GM21367 (cell line): Measurements from ENCODE around the gene GGT6.

Source experiments
- ATAC-seq: cut with Tn5 transposase; IDR thresholded peaks from one replicate; pipeline ENCODE4 v1.9.1; 2021; ENCODE audit not compliant: unreplicated experiment

The GGT6 gene

DNA sequence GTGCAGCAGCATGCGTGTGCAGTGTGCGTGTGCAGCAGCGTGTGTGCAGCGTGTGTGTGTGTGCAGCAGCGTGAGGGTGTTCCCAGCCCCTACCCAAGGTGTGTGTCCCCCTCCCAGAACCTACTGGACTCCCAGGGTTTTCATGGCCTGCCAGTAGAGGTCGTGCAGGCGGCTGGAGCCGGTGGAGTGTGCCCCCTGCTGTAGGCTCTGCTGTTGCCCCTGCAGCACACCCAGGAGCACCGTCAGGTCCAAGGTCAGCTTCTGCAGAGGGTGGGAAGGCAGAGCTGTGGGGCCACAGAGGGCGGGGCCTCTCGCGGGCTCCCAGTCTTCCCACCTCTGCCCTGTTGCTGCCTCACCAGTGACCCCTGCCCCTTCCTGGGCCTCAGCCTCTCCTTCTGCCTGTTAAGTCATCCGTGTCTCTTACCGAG, 20.1 kb downstream of the GGT6 start:
- ATAC-seq = no peak

DNA sequence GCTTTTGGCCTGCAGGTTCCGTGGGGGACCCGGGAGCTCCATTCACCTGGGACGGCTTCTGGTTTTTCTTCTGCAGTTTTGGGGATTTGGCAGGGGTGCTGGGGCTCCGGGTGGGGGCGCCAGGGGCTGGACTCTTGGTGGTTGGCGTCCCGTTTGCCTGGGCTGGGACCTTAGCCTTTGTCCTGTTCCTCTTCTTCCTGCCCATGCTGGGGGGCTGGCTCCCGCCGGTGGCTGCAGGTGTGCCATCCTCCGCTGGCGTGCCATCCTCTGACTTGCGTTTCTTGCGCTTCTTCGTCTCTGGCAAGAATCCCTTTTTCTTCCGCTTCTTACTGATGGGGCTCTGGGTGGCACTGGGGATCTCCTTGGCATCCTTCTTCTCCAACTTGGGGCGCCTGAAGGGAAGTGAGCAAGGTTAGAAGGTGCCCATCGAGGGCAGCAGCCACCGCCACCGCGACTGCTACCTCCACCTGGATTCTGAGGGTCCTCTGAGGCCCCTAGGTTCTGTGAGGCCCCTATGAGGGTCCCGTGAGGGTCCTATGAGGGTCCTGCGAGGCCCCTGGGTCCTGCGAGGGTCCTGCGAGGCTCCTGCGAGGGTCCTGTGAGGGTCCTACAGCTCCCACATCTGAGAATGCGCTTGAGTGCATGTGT, 20.7 kb downstream of the GGT6 start:
- no peak for ATAC-seq

DNA sequence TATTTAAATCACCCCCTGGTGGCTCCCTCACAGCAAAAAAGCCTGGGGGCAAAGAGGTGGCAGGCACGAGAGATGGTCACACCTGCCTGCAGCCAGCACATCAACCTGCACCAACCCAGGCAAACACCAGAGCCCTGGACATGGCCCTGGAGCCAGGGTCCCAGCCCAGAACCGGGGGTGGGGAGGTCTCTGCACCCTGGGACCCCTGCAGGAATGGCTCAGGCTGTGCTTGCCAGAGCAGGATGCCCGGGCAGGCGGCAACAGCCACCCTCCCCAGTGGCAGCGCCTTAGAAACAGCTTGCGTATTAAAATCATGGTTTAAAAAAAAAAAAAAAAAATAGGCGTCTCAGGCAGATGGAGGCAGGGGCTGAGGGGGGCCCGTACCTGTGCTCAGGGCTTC, 21.4 kb downstream of the GGT6 start:
- no peak for ATAC-seq

DNA sequence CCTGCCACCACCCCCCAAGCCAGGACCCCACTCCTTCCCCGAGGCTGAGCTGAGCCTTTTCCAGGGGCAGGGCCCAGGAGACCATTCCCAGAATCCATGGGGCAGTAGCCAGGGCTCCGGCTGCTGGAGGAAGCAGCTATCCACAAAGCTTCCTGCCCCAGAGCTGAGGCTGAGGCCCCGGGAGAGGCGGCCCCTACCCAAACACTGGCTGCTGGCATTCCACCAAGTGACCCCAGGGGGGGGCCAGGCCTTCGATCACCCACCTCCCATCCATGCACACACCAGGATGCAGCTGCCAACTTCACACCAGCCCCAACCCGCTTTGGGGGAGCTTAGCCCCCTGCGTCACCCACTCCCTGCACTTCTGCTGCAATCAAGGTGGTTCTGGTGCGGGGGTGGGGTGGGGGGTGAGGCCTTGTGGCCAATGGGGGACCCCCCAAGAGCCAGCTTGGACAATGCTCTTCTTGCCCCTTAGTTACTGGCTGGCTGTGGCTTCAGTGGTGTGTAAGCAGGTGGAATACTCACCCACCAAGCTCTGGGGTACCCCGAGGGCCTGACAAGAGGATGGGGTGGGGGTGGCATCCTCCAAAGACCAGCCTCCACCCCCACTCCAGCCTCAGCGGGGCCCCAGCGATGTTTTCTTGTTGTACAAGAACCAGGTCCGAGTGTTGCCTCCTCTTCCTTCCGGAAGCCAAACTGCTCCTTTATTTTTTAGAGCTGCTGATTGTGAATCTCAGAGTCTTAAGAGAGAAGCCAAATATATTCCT, 22.0 kb downstream of the GGT6 start:
- ATAC-seq = no peak

DNA sequence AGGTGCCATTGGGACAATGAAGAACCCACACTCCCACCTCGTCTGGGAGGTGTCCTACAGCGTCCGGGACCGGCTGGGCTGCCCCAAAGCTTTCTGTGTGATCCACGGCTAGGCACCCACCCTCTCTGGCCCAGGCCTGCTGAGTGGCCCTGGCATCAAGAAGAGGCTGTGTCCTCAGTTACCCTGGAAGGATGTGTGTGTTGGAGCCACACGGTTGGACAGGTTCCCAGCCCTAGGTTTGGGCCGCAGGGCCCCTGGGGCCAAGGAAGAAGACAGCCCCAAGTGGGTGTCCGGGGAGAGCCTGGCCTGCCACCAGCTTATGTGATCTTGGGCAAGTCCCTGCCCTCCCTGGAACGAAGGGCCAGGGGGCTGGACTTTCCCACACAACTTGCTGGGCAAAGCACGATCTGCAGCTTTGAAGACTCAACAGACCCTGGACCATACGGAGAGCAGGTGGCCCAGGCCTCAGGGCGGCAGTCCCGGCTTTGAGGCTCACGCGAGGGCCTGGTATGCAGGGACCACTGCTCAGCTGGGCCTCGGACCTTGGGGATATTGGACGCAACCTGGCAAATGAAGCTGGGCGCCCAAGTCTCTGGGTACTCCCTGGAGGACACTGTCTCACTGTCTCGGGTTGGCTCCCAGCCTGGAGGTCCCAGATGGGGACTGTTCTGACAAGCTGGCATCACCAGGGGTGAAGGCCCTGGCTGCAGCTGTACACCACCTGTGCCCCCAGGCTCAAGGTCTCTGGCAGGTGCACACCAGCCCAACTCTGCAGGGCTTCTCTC, 22.7 kb downstream of the GGT6 start:
- ATAC-seq = no peak

DNA sequence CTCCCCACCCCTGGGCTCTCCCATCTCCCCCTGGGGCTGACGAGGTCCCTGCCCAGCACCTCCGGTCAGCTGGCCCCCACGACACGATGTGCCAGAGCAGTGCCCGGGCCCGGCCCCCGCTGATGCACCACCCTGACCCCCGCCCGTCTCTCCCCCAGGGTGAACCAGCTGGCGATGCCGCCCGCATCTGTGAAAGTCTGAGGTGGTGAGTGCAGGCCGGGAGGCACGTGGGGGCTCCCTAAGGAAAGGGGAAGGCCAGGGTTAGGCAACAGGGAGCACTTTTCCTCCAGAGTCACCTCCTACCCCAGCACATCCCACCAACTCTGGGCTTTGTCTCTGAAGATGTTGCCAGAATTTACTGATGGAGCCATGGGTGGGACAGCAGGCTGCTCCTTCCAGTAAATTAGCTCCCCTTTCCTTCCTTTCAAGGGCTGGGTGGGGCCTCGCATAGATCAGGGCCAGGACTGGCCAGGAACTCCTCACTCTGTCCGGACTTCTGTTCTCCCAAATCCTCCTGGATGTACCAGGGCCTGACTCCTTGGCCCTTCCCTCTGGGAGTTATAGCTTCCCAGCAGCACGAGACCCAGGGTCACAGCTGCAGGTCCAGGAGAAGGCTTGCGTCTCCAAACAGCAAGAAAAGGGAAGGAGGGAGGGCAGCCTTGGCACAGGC, 23.5 kb downstream of the GGT6 start:
- no peak for ATAC-seq

DNA sequence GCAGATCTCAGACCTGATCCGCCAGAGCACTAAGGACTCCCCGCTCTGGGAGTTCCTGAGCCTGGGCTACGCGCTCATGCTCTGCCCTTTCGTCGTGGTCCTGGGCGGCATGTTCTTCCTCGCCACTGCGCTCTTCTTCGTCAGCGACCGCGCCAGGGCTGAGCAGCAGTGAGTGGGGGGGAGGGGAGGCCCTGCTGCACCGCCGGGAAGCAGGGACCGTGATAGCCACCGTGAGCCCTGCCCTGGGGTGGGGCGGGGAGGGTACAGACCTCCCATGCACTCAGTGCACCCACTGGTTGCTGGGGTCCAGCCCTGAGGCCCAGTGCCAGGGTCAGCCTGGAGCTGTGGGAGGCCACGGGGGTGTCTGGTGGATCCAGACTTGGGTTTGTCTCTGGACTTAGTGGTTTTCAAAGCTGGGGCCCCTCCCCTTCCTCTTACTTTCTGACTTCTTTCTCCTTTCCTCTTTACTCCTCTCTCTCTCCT, 24.1 kb downstream of the GGT6 start:
- ATAC-seq = no peak

DNA sequence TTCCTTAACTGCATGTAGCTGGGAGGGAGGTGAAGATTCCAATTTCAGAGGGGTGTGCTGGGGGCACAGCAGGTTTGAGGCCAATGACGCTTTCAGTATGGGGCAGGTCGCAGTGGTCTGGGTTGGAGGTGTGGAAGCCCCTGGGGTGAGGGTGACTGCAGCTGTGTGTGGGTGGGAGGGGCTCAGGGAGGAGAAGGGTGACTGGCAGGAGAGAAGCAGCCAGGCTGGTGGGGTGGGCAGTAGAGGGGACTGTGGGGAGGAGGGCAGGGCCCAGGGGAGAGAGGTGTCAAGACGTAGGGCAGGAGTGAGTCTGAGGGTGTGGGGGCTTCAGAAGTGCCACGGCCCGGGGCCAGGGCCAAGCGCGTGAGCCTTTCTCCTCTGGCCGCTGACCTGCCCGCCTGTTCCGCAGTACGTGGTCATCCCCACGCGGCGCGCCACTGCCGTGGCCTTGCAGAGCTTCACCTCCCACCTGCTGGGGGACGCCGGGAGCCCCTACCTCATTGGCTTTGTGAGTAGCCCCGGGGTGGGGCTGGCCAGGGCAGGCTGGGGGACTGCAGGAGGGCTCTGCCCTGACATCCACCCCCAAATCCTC, 24.6 kb downstream of the GGT6 start:
- no peak for ATAC-seq

DNA sequence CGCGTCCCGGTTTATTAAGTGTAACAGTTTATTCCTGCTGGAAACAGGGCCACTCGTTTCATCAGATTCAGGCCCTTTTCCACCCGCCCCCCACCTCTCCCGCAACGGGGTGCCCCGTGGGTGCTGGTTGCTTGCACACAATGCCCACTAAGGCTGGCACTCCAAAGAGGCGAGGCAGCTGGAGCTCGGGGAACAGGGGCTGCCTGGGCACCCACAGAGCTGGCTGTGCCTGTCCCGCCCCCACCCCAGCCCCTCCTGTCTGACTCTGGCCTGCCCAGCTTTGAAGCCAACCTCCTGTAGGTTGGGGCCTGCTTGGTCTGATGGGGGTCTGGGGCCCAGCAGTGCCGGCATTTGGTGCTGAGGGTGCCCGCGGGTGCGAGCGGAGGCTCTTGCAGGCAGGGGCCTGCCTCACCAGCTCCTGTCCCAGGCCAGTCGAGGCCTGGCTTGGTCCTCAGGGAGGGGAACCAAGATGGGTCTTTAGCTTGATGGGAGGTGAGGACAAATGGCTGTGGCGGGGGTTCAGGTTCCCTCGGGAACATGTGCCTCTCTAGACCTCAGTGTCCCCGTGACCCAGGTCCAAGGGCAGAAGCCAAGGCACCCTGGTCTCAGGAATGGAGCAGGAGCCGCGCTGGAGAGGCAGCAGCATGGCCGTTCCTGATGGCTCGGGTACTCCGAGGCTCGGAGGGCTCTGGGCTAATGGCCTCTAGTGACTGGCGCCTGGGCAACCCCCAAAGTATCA, 25.3 kb downstream of the GGT6 start:
- ATAC-seq = no peak

DNA sequence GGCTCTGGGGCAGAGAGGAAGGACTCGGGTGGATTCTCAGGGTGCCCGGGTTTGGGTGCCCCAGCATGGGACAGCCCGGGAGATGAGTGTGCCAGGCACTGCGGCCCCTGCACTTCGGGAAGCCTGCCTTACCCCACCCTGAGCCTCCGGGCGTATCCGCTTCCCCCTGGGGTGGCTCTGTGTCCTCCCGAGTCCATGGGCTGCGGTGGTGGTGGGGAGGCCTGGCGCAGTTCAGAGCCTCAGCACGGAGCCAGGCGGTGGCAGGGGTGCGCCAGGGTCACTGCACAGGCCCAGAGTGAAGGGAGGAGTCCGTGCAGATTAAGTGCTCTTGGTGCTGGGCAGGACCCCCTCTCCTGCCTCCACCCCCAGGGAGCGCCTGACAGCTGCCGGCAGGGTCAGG, 25.9 kb downstream of the GGT6 start:
- no peak for ATAC-seq

DNA sequence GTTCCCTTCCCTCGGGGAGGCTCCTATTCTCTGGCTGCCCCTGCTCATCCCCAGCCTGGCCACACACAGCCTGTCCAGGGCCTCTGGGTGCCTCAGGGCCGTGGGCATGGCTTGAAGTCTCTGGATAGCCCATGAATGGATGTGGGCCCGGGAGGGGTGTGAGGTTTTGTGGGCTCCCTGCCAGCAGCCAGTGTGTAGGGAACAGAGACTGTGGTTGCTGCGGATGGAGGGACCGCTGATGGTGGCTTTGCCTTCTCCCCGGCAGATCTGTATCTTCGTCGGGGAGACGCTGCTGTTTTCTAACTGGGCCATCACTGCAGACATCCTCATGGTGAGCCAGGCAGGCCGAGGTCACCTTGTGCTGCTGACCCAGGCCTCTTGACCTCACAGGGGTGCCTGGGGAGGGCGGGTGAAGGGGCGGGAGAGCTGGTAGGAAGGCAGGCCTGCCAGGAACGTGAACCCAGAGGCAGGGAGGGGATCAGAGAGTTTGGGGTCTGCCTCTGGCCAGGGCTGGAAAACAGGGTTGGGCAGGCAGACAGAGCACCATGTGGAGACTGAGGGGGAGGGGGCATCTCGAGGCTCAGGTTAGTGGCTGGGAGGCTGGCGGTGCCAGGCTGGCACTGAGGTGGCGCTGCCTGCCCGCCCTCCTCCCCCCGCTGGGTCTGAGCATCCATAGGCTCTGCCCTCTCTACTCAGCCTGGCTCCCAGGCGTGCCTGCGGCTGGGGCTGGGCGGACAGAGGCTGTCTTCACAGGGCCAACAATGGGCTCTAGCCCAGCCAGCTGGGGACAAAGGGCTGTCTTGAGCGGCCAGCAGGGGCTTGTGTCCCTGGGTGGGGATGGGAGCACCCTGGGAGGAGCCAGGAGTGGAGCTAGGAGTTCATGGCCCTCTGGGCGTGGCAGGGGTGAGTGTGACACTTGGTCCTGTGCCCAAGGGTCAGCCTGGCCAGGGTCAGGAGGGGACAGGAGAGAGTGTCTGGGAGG, 26.6 kb downstream of the GGT6 start:
- no peak for ATAC-seq

DNA sequence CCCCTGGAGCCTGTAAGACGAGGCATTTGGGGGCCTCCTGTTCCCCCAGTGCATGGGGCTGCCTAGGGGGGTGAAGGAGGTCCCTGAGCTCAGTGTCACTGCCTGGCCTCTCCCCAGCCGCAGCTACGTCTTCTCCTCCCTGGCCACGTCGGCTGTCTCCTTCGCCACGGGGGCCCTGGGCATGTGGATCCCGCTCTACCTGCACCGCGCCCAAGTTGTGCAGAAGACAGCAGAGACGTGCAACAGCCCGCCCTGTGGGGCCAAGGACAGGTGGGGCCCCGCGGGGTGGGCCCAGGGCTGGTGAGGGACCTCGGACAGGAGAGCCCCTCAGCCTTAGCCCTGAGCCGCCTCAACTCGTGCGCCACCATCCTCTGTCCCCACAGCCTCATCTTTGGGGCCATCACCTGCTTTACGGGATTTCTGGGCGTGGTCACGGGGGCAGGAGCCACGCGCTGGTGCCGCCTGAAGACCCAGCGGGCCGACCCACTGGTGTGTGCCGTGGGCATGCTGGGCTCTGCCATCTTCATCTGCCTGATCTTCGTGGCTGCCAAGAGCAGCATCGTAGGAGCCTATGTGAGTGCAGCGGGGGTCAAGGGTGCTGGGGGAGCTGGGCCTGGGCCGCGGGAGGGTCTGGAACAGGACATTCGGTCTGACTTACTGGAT, 27.4 kb downstream of the GGT6 start:
- ATAC-seq = no peak

DNA sequence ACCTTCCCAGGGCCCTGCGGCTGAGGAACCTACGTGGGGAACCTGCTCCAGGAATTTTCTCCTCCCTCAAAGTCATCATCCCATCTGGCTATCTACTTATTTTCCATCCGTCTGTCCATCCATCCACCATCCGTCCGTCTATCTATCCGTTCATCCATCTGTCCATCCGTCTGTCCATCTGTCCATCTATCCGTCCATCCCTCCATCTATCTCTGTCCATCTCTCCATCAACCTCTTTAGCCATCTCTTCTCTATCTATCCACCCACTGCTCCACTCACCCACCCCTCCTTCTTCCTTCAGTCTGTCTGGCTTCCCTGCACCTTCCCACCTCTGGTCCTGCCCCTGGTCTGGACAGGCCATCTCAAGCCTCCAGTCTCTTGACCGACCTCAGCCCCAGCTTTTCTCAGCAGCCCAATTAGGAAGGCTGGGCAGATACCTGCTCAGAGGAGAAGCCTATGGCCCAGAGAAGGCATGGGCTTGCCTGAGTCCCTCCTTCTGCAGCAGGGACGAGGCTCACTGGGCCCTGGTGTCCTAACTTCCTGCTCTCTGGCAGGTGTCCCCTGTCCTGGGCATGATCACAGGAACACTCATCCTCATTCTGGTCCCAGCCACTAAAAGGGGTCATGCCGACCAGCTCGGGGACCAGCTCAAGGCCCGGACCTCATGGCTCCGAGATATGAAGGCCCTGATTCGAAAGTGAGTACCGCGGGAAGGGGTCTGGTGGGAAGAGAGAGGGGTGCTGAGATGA, 28.2 kb downstream of the GGT6 start:
- ATAC-seq = no peak

DNA sequence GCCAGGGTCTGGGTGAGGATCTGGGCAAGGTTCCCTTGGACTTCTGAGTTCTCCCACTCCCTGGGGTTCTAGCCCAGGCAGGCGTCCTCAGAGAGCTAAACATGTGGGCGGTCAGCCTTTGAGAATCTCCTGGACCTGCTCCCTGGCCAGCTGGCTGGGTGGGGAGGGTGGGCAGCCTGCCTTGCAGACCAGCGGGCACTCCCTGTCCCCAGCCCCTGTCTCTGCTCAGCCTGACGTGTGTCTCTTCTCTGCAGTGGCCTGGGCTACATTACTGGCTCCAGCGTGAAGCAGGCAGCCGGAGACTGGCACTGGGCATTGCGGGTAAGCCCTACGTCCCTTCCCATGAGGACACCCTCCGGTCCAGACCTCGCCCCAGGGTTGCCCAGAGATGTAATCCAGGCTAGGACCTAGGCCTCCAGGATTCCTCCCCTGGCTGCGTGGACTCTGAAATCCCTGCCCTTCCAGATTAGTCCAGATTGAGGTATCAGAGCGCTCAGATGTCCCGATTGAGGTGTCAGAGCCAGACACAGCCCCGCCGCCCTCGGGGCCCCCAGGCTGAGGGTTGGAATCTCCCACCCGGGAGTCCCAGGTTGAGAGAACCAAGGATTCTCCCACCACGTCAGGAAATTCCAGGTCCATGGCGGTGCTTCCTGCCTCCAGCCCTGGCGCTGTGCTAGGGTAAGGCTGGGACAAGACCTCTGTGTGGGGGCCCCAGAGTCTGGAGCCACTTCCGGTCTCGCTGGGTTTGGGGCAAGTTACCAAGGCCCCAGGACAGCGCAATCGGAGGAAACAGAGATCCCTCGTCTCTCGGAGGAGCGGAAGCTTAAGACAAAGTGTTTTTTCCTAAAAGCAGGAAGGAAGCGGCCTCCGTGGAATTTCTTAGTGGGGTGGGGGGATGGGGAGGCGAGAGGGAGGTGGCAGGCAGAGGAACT, 29.3 kb downstream of the GGT6 start:
- ATAC-seq = no peak

DNA sequence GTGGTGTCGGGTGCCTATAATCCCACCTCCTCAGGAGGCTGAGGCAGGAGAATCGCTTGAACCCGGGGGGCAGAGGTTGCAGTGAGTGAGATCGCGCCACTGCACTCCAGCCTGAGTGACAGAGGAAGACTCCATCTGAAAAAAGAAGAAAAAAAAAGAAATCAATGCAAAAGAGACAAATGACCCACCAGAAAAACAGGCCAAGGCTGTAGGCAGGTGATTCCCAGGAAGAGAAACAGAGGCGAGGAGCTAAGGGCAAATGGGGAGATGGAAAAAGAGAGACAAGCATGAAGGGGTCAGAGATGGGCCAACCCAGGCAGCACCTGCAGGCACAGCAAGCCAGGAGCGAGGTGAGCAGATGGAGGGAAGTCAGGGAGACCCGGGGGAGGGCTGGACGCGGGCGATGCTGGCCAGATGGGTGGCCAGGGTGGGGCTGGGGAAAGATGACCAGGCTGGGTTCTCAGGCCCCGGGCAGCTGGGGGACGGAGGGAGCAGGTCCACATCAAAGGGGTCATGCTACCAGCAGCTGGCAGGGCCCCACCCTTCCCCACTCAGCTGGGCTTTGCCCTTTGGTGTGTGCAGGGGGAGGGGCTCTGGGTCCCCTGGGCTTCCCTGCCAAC, 30.7 kb downstream of the GGT6 start:
- ATAC-seq = no peak

DNA sequence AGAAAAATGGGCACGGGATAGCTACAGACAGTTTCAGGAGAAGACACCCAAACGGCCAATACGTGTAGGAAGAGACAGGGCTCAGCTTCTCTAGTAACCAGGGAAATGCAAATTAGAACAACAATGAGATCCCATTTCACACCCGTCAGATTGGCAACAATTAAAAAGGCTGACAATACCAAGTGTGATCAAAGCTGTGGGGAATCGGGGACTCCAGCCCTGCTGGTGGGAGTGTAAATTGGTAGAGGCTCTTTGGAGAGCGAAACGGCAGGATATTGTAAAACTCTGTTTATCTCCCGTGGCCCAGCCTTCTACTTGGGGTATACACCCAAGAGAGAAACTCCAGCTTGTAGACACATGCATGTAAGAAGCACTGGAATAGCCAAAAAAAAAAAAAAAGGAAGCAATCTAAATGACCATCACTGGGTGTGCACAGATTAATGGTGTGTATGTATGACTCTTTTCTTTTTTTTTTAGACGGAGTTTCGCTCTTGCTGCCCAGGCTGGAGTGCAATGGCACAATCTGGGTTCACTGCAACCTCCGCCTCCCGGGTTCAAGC, 32.7 kb downstream of the GGT6 start:
- ATAC-seq = no peak
